Peyer's patch (tissue), 4 donors: ENCODE data around the gene HSPG2.

ENCODE experiments used
- POLR2A ChIP-seq, 2 donors: fragments of 450-650 bp; IDR thresholded peaks; one replicate each; pipeline ENCODE4 v1.5.1; 2017; ENCODE audit warnings: antibody characterized with exemption in 2 of 2, mild to moderate bottlenecking in 2 of 2, moderate library complexity in 2 of 2
- TF ChIP-seq, protein P1 (sequence below), 6 experiments: fragments of 450-650 bp in 4 of 6; fragments of 200-600 bp in 2 of 6; sonication (generic) in 1 of 6; IDR thresholded peaks; one replicate each; pipeline ENCODE4 v1.5.1; 2017 to 2019; ENCODE audit warnings: antibody characterized with exemption in 6 of 6, mild to moderate bottlenecking in 3 of 6, moderate library complexity in 1 of 6

- TF ChIP-seq POLR2A (IDR thresholded peaks at IDR 0.05): no peak
- TF ChIP-seq, protein P1, sequence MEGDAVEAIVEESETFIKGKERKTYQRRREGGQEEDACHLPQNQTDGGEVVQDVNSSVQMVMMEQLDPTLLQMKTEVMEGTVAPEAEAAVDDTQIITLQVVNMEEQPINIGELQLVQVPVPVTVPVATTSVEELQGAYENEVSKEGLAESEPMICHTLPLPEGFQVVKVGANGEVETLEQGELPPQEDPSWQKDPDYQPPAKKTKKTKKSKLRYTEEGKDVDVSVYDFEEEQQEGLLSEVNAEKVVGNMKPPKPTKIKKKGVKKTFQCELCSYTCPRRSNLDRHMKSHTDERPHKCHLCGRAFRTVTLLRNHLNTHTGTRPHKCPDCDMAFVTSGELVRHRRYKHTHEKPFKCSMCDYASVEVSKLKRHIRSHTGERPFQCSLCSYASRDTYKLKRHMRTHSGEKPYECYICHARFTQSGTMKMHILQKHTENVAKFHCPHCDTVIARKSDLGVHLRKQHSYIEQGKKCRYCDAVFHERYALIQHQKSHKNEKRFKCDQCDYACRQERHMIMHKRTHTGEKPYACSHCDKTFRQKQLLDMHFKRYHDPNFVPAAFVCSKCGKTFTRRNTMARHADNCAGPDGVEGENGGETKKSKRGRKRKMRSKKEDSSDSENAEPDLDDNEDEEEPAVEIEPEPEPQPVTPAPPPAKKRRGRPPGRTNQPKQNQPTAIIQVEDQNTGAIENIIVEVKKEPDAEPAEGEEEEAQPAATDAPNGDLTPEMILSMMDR (IDR thresholded peaks at IDR 0.05): no peak
These were observed 105.6 kb downstream of the HSPG2 start for GRCh38 chr1:21831454-21831970.
